ENCODE data around the gene NCAPD2. TPM values are rescaled to one million over a fixed set of nuclear protein-coding genes. Genes with fewer than 3 reads are reported as not detected.
"Not testable (repeated sequence)": the region's sequence is repeated elsewhere in the genome, so short reads cannot be mapped to it uniquely, and the experiment has no call there.

NCAPD2 gene
- total and polyA plus RNA-seq, 10 donors: 12.0 to 49.2 (median 37.2) TPM

DNA sequence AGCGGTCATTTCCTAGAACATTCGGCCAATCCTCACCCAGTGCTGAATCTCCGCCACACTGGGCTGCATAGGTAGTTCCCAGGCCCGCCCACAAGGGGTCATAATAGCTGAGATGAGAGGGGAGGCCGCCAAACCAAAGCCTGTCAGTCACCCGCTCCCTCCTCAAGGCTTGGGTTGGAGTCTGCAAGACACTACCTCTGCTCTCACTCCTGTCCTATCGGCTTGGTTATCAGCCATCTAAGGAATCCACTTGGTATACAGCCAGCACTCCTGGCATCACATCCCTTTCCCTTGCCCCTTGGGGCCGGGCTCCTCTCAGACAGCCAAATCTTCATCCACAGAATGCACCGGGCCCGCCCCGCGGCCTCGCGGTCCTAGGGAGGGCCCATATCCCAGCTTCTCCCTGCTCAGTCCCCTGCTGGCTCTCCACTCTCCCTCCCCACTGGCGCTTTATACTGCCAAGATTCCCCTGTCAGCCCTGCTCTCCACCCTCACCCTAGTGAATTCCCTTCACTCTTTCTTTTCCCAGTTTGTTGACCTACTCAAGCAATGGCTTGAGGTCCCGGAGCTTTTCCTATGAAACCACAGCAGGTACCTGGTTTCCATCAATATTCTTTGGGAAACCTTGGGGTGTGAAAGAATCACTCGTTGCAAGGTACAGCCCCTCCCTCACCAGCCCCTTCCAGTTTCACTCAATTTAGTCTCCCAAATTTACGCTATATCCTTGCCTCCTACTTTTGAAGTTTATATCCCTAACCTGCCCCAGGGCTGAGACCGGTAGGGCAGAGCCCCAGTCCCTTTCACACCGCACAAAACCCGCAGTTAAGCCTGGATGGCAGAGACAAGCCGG is 60.5 kb downstream of the NCAPD2 start:
- peak overlapping the region in 7 of 8 donors; percentile 33 to 92 (median 82) for H3K27ac ChIP-seq
- TF ChIP-seq, protein P1, sequence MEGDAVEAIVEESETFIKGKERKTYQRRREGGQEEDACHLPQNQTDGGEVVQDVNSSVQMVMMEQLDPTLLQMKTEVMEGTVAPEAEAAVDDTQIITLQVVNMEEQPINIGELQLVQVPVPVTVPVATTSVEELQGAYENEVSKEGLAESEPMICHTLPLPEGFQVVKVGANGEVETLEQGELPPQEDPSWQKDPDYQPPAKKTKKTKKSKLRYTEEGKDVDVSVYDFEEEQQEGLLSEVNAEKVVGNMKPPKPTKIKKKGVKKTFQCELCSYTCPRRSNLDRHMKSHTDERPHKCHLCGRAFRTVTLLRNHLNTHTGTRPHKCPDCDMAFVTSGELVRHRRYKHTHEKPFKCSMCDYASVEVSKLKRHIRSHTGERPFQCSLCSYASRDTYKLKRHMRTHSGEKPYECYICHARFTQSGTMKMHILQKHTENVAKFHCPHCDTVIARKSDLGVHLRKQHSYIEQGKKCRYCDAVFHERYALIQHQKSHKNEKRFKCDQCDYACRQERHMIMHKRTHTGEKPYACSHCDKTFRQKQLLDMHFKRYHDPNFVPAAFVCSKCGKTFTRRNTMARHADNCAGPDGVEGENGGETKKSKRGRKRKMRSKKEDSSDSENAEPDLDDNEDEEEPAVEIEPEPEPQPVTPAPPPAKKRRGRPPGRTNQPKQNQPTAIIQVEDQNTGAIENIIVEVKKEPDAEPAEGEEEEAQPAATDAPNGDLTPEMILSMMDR (IDR thresholded peaks at IDR 0.05 in 8 of 11, conservative IDR thresholded peaks at IDR 0.05 in 3 of 11): peak; percentile 38 to 83 (median 64)
- TF ChIP-seq POLR2A (IDR thresholded peaks at IDR 0.05) (no peak), POLR2AphosphoS5 (IDR thresholded peaks at IDR 0.05) (peak; percentile 13 to 35 (median 21))
- H3K4me1 ChIP-seq: peaks cover 49 to 96% (median 77%) of the 10 kb centered on the region in 6 donors
- peak; percentile 91 for DNase-seq
- WGBS, 5 donors: 27 to 39% (median 27%) methylated on average over 22 of the region's 22 CpGs
- H3K9me3 ChIP-seq: no peaks in the 10 kb centered on the region
- peaks cover 0 to 66% (median 18%) of the 10 kb centered on the region in 6 donors for H3K36me3 ChIP-seq
- H3K27me3 ChIP-seq (replicated peaks in 1 of 7): no peaks in the 10 kb centered on the region
- H3K4me3 ChIP-seq: peak overlapping the region; percentile 96 to 100 (median 98)
- intact Hi-C loops (cut with DNase I; ENCODE audit: low total_unique reads): no loop called here

DNA sequence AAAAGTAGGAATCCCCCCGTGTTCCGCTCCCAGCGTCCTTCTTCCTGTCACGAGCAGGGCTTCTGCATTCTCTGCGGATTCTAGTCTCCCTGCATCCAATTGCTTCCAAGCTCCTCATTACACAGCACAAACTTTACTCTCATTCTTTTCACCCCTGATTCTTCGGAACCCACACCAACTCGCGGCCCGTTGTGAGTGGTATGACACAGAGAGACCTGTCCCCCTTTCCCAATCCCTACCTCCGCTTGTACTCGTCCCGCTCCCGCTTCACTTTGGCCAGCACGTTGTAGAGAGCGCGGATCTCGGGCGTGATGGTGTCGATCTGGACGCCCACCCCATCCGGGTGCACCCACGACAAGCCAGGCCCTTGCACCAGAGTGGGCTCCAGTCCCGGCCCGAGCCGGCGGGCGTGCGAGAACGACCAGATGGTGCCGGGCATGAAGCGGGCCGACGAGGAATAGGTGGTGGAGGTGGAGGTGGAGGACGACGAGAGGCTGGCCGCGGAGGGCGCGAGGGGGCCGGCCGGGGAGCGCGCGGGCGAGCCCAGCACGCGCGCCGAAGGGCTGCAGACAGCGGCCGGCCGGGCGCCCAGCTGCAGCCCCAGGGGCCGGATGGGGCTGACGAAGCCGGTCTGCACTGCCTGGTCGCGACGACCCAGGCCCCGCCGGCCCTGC is 61.3 kb downstream of the NCAPD2 start:
- intact Hi-C loops (cut with DNase I; ENCODE audit: low total_unique reads): no loop called here
- peaks cover 46 to 88% (median 70%) of the 10 kb centered on the region in 6 donors for H3K4me1 ChIP-seq
- no peaks in the 10 kb centered on the region for H3K9me3 ChIP-seq
- peak overlapping the region in 7 of 8 donors; percentile 66 to 92 (median 82) for H3K27ac ChIP-seq
- no peaks in the 10 kb centered on the region for H3K27me3 ChIP-seq (replicated peaks in 1 of 7)
- peaks cover 0 to 66% (median 20%) of the 10 kb centered on the region in 6 donors for H3K36me3 ChIP-seq
- peak; percentile 85 for DNase-seq
- WGBS, 5 donors: 1 to 6% (median 2%) methylated on average over 35 to 61 of the region's 61 CpGs
- peak overlapping the region; percentile 96 to 100 (median 98) for H3K4me3 ChIP-seq
- TF ChIP-seq POLR2A (IDR thresholded peaks at IDR 0.05) (no peak), POLR2AphosphoS5 (IDR thresholded peaks at IDR 0.05) (no peak)
- TF ChIP-seq, protein P1 (IDR thresholded peaks at IDR 0.05 in 8 of 11, conservative IDR thresholded peaks at IDR 0.05 in 3 of 11): no peak

DNA sequence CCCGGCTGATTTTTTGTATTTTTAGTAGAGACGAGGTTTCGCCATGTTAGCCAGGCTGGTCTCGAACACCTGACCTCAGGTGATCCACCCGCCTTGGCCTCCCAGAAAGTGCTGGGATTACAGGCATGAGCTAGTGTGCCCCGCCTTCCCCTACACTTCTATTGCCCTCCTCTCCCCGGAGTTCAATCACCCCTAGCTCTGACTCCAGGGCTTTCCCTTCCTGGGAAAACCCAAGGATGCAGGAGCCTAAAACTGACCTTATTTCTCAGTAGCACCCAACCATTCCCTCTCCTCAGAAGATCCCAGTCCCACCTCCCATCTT is 62.6 kb downstream of the NCAPD2 start:
- Histone ChIP-seq H3K36me3 (peaks cover 0 to 66% (median 33%) of the 10 kb centered on the region in 6 donors), H3K27ac (peak overlapping the region in 7 of 8 donors; percentile 66 to 92 (median 82)), H3K4me1 (peaks cover 38 to 75% (median 57%) of the 10 kb centered on the region in 6 donors), H3K4me3 (peak overlapping the region in 7 of 8 donors; percentile 96 to 100 (median 98))
- DNase-seq; H3K9me3 ChIP-seq; intact Hi-C loops (cut with DNase I; ENCODE audit: low total_unique reads); H3K27me3 ChIP-seq (replicated peaks in 1 of 7): not testable (repeated sequence)
- 77 to 91% (median 82%) methylated on average over 7 of the region's 7 CpGs for WGBS, 5 donors

DNA sequence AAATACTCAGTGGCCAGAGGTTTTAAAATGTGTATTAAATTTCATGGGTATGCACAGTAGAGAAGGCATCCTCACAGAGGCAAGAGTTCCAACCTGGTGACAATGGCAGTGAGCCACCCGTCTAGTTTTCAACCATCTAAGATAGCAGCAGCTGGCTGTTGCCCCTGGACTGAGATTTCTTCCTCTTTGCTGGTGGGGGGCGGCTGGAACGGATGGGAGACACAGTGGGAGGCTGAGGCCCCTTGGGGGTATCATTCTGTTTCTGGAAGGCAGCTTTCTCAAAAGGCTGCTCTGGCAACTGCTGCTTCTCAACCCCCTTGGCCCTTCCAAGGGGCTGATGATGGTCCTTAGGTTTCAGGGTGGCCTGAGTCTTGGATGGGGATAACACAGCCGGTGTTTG is 63.0 kb downstream of the NCAPD2 start:
- no peak overlapping the region for H3K4me3 ChIP-seq
- DNase-seq: no peak
- intact Hi-C loops (cut with DNase I; ENCODE audit: low total_unique reads): no loop called here
- peaks cover 34 to 71% (median 53%) of the 10 kb centered on the region in 6 donors for H3K4me1 ChIP-seq
- no peaks in the 10 kb centered on the region for H3K9me3 ChIP-seq
- TF ChIP-seq POLR2A (IDR thresholded peaks at IDR 0.05) (no peak), POLR2AphosphoS5 (IDR thresholded peaks at IDR 0.05) (no peak)
- TF ChIP-seq, protein P1 (IDR thresholded peaks at IDR 0.05 in 8 of 11, conservative IDR thresholded peaks at IDR 0.05 in 3 of 11): no peak
- WGBS, 5 donors: 85 to 93% (median 89%) methylated on average over 3 to 4 of the region's 4 CpGs
- H3K27ac ChIP-seq: peak overlapping the region in 4 of 8 donors; percentile 81 to 92 (median 84)
- peaks cover 0 to 66% (median 37%) of the 10 kb centered on the region in 6 donors for H3K36me3 ChIP-seq
- H3K27me3 ChIP-seq (replicated peaks in 1 of 7): no peaks in the 10 kb centered on the region

Data from spleen (tissue), 11 donors.